Suprapubic skin (tissue), 4 donors: ENCODE data around the gene ST3GAL3.

Source experiments
- CTCF ChIP-seq, 2 donors: fragments of 200-600 bp in 1 of 2; fragments of 450-650 bp in 1 of 2; sonication (generic) in 1 of 2; IDR thresholded peaks; one replicate each; pipeline ENCODE4 v1.5.1; 2016 to 2019; ENCODE audit warnings: antibody characterized with exemption in 2 of 2, mild to moderate bottlenecking in 1 of 2, moderate library complexity in 1 of 2
- POLR2A ChIP-seq, 2 donors: fragments of 450-650 bp; IDR thresholded peaks; one replicate each; pipeline ENCODE4 v1.6.1; 2017; ENCODE audit warnings: antibody characterized with exemption in 2 of 2, mild to moderate bottlenecking in 2 of 2, moderate library complexity in 2 of 2
- POLR2AphosphoS5 ChIP-seq, 3 donors: sonication (generic); formaldehyde crosslinking; IDR thresholded peaks; one replicate each; pipeline ENCODE4 v1.6.1; 2017; ENCODE audit warnings: antibody characterized with exemption in 3 of 3

- TF ChIP-seq CTCF (IDR thresholded peaks at IDR 0.05) = no peak
- TF ChIP-seq POLR2A (IDR thresholded peaks at IDR 0.05) = no peak
- TF ChIP-seq POLR2AphosphoS5 (IDR thresholded peaks at IDR 0.05) = no peak
These were observed 642 bp upstream of the ST3GAL3 start for GRCh38 chr1:43706598-43707189.
